A549 (cell line): ENCODE measurements around the gene TUBGCP3.

Source experiments
- CHD2 ChIP-seq: fragments of 150-350 bp; IDR thresholded peaks from 2 replicates; pipeline ENCODE4 v1.6.1; 2014; ENCODE audit warnings: low read length; ENCODE audit not compliant: partially characterized antibody
- KDM1A ChIP-seq: fragments of 200-600 bp; sonication (generic); IDR thresholded peaks from 2 replicates; pipeline ENCODE4 v1.6.1; 2016; ENCODE audit warnings: low read depth, mild to moderate bottlenecking
- MYC ChIP-seq: IDR thresholded peaks from 2 replicates; pipeline ENCODE4 v1.6.1; 2012; ENCODE audit warnings: mild to moderate bottlenecking, inconsistent platforms, low read length, improper control_type of control experiment, borderline replicate concordance
- NFE2L2 ChIP-seq: fragments of 150-350 bp; conservative IDR thresholded peaks from 2 replicates; pipeline ENCODE4 v1.6.1; 2014; ENCODE audit warnings: low read length
- ZFP36 ChIP-seq: fragments of 450-650 bp; IDR thresholded peaks from 2 replicates; pipeline ENCODE4 v1.6.1; 2014; ENCODE audit warnings: borderline replicate concordance; ENCODE audit not compliant: partially characterized antibody
- TF ChIP-seq, protein P1 (sequence below): fragments of >200 bp; sonication (Bioruptor Twin); formaldehyde crosslinking; IDR thresholded peaks from 3 replicates; pipeline ENCODE4 v1.5.1; 2016
- TF ChIP-seq, protein P2 (sequence below): IDR thresholded peaks from 2 replicates; pipeline ENCODE4 v1.6.1; 2012
- TF ChIP-seq, protein P3 (sequence below): fragments of 200-600 bp; sonication (generic); IDR thresholded peaks from 2 replicates; pipeline ENCODE4 v1.6.1; 2016; ENCODE audit warnings: antibody characterized with exemption, mild to moderate bottlenecking, moderate library complexity

DNA sequence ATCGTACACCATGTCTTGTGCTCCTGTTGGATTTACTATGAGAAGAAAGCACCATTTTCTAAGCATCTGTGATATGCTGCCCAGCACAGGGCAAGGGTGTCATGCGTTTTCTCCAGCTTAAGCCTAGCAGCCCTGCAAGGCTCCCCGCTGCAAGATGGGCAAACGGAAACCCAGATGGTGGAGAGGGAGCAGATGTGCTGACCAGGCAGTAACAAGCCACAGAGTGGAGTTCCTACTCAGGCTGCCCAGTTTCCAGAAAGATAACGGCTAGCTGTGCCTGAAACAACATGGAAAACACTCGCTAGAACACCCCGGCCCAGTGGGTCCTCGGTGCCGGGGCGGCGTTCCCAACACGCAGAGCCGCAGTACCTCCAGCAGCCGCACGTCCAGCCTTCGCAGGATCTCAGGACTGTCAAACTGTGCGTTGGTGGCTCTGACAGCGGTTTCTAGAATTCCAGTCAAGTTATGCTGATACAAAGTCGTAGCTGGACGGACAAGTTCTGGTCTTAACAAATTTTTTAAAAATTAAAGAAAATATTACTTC, 68.4 kb downstream of the TUBGCP3 start:
- TF ChIP-seq, protein P1, sequence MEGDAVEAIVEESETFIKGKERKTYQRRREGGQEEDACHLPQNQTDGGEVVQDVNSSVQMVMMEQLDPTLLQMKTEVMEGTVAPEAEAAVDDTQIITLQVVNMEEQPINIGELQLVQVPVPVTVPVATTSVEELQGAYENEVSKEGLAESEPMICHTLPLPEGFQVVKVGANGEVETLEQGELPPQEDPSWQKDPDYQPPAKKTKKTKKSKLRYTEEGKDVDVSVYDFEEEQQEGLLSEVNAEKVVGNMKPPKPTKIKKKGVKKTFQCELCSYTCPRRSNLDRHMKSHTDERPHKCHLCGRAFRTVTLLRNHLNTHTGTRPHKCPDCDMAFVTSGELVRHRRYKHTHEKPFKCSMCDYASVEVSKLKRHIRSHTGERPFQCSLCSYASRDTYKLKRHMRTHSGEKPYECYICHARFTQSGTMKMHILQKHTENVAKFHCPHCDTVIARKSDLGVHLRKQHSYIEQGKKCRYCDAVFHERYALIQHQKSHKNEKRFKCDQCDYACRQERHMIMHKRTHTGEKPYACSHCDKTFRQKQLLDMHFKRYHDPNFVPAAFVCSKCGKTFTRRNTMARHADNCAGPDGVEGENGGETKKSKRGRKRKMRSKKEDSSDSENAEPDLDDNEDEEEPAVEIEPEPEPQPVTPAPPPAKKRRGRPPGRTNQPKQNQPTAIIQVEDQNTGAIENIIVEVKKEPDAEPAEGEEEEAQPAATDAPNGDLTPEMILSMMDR: no peak
- TF ChIP-seq MYC (no peak), NFE2L2 (no peak), CHD2 (no peak), ZFP36 (no peak), KDM1A (no peak)
- TF ChIP-seq, protein P2, sequence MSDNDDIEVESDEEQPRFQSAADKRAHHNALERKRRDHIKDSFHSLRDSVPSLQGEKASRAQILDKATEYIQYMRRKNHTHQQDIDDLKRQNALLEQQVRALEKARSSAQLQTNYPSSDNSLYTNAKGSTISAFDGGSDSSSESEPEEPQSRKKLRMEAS: no peak
- TF ChIP-seq, protein P3, sequence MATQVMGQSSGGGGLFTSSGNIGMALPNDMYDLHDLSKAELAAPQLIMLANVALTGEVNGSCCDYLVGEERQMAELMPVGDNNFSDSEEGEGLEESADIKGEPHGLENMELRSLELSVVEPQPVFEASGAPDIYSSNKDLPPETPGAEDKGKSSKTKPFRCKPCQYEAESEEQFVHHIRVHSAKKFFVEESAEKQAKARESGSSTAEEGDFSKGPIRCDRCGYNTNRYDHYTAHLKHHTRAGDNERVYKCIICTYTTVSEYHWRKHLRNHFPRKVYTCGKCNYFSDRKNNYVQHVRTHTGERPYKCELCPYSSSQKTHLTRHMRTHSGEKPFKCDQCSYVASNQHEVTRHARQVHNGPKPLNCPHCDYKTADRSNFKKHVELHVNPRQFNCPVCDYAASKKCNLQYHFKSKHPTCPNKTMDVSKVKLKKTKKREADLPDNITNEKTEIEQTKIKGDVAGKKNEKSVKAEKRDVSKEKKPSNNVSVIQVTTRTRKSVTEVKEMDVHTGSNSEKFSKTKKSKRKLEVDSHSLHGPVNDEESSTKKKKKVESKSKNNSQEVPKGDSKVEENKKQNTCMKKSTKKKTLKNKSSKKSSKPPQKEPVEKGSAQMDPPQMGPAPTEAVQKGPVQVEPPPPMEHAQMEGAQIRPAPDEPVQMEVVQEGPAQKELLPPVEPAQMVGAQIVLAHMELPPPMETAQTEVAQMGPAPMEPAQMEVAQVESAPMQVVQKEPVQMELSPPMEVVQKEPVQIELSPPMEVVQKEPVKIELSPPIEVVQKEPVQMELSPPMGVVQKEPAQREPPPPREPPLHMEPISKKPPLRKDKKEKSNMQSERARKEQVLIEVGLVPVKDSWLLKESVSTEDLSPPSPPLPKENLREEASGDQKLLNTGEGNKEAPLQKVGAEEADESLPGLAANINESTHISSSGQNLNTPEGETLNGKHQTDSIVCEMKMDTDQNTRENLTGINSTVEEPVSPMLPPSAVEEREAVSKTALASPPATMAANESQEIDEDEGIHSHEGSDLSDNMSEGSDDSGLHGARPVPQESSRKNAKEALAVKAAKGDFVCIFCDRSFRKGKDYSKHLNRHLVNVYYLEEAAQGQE: no peak
